ENCODE results near the gene FMNL1. TPM values are rescaled to one million over a fixed set of nuclear protein-coding genes. Genes with fewer than 3 reads are reported as not detected.
"Not testable (repeated sequence)": the region's sequence is repeated elsewhere in the genome, so short reads cannot be mapped to it uniquely, and the experiment has no call there.

FMNL1 gene
- total RNA-seq, 1 donor from 2014 or later = 13.7 TPM

GRCh38 chr17:45247429-45248131 lies 25.9 kb downstream of the FMNL1 start:
- DNase-seq (ENCODE audit: missing footprints) = peak; percentile 95
- peak; percentile 88 for ATAC-seq
- intact Hi-C loops (cut with DNase I) = no loop called here

DNA sequence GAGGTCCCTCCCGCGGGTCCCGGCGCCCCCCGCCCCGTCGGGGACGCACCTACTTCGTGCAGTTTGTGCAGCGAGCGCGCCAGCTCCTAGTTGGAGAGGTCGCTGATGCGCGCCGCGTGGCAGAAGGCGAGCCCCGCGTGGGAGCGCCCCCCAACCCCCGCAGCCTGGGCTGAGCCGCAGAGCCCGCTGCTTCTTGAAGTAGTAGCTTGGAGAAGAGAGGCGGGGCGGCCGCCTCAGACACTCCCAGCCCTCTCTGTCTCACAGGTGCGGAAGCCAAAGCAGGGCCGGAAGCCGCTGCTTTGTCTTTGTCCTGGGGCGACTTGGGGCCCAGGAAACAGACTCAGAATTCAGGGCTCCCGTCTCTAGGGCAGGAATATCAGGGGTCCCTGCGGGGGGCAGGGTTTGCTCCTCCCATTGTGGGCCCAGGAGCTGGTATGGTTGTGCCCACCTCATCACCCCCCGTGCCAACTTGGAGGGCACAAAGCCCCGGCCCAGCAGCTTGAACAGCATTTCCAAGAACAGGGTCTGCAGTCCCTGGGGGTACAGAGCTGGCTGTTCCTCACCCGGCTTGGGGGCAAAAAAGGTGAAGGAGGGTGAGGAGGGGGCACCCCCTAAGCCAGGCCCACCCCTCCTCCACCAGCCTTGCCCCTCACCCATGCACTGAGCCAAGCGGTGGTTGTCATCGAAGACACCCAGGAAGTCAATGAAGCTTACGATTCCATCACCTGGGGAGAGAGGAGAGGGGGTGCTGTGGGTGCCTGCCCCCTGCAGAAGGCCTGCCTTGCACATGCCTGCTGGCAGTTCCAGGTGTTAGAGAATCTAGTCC lies 26.7 kb downstream of the FMNL1 start:
- intact Hi-C loops (cut with DNase I) = no loop called here

DNA sequence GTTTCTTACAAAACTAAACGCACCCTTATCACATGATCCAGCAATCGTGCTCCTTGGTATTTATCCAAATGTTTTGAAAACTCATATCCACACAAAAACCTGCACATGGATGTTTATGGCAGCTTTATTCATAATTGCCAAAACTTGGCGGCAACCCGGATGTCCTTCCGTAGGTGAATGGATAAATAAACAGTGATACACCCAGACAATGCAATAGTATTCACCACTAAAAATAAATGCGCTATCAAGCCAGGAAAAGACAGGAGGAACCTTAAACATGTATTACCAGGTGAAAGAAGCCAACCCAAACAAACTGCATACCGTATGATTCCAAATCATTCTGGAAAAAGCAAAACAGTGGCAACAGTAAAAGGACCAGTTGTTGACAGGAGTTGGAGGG lies 30.2 kb downstream of the FMNL1 start:
- intact Hi-C loops (cut with DNase I) = no loop called here
- no peak for ATAC-seq
- no peak for DNase-seq (ENCODE audit: missing footprints)

More for the DNA sequence above, 26.7 kb downstream of the FMNL1 start:
- ATAC-seq (peak; percentile 18), DNase-seq (ENCODE audit: missing footprints) (no peak)

- DNase-seq (ENCODE audit: missing footprints); ATAC-seq; intact Hi-C loops (cut with DNase I): not testable (repeated sequence)
Observed at GRCh38 chr17:45253237-45253636, 31.6 kb downstream of the FMNL1 start.

- intact Hi-C loops (cut with DNase I) = no loop called here
- ATAC-seq = no peak
- no peak for DNase-seq (ENCODE audit: missing footprints)
Observed at GRCh38 chr17:45253879-45254278, 32.2 kb downstream of the FMNL1 start.

DNA sequence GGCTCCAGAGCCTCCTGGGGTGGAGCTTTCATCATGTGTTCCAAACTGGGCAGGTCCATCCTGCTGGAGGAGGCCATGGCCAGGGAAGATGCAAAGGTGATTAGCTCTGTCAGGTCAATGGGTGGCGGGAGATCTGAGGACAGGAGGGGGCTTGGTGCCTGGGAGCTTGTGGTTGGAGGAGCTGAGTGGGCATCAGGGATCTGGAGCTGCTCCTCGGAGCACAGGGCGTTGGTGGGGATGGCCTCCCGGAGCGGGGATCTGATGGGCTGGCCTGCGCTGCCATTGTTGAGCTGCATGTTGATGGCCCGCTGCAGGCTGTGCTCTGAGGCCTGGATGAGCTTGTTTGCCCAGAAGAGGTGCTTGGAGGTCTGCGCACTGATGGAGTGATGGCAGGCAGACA lies 33.7 kb downstream of the FMNL1 start:
- DNase-seq (ENCODE audit: missing footprints) (no peak), ATAC-seq (no peak)
- intact Hi-C loops (cut with DNase I) = no loop called here

DNA sequence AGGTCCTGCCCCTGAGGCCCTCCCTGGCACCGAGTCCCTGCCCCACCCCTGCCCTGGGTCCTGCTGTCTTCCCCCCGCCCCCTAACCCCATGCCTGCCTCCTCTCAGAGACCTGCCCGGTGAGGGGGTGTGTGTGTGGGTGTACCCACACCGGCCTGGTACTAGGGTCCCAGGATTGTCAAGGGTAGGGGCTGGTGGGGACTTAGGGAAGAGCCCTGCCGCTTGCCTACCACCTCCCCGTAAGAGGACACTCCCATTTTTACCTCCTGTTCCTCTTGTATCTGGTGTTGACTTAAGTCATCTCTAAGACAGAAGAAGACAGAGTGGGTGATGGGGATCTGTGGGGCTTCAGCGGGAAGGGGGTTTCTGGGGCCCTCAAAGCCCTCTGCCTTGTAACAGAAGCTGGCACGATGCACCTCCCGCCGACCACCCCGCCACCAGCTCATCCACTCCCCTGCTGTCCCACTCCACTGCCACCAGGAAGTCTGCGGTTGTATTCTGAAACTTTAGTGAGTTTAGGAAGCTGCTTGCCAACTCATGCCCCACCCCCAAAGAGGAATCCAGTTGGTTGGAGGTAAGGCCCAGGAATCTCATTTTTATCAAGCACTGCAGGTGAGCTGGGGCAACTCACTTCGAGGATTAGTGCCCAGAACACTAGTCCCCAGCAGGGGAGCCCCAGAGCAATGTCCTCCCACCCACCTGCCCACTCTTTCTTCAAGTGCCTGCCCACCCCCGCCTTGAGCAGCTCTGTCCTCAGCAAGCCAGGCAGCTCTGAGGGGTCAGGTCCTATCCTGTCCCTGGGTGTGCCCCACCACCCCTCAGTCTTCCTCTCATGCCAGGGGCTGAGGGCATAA lies 34.7 kb downstream of the FMNL1 start:
- ATAC-seq = no peak
- intact Hi-C loops (cut with DNase I) = no loop called here
- no peak for DNase-seq (ENCODE audit: missing footprints)

GRCh38 chr17:45257115-45257514 lies 35.4 kb downstream of the FMNL1 start:
- intact Hi-C loops (cut with DNase I) = no loop called here
- DNase-seq (ENCODE audit: missing footprints) (no peak), ATAC-seq (no peak)

GRCh38 chr17:45258981-45259380 lies 37.3 kb downstream of the FMNL1 start:
- no peak for DNase-seq (ENCODE audit: missing footprints)
- intact Hi-C loops (cut with DNase I) = no loop called here
- no peak for ATAC-seq

DNA sequence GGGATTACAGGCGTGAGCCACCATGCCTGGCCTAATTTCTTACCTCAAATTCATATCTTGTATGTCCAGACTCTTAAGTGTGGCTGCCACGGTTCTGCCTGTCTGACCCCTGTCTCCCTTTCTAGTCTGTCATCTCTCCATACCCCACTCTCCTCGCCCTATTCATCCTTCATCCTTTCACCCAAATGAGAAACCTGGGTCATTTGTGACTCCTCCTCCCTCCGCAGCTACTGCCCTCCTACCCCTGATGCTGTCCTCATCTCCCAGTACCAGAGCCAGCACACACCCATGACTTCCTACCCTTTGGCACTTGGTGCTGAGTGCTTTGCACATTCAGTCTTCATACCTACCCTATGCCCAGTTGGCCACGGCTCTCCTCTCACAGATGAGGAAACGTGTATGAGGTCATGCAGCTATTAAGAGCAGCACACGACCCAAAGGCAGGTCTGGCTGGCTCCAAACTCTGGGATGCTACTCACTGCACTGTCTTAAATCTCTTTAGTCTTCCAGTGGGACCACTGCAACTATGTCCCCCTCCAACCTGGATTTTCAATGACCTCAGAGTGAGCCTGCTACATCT lies 38.6 kb downstream of the FMNL1 start:
- peak; percentile 79 for ATAC-seq
- intact Hi-C loops (cut with DNase I) = loop anchor here (5.0 kb wide), 1 partner anchor 38 kb away; the partner anchor contains the start of gene FMNL1

GRCh38 chr17:45261577-45262515 lies 40.2 kb downstream of the FMNL1 start, which contains the start of gene SPATA32:
Gene SPATA32, minus strand, starts transcription at chr17:45262094. Its CDS starts 78 bp downstream, at chr17:45262016.
- ATAC-seq = peak; percentile 30
- peak; percentile 86 for DNase-seq (ENCODE audit: missing footprints)
- intact Hi-C loops (cut with DNase I) = loop anchor here (5.0 kb wide), 1 partner anchor 40 kb away; the partner anchor contains the start of gene FMNL1

More for the DNA sequence above, 38.6 kb downstream of the FMNL1 start:
- no peak for DNase-seq (ENCODE audit: missing footprints)

DNA sequence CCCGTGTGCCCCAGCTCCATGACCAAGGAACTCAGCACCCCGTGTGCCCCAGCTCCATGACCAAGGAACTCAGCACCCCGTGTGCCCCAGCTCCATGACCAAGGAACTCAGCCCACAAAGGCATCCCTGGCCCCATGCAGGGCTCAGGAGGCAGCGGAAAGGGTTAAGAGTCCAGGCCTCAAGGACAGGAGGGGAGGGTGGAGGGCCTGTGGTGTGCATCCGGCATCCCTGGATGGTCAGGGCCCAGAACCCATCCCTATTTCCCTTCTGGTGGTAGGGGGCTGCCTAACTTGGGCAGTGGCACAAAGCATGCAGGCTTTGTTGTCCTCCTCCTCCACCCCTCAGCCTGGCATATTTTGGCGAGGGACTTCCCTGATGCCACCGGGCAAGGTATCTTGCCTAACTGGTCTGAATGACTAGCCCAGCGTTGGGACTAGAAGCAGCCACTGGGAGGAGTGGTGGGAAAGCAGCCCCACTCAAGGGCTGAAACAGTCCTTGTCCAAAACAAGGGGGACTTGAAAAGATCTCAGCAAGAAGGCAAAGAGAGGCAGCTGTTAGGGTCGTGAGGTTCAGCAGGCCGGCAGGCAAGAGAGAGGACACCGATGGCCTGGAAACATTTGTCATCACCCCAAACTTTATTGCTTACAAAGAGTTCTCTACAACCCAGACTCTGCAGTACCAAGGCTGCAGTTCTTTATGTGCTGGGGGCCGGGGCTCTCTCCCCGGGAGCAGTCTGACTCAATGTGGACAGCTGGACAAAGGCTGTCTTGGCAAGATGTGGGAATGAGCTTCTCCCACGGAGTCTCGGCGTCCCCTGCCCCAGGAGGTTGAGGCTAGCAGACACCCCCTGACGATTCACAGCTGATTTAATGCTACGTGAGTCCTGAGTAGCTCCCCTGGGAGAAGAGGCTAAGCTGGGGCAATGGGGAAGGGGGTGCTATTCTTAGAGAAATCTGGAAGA lies 41.1 kb downstream of the FMNL1 start:
- ATAC-seq = peak; percentile 39
- intact Hi-C loops (cut with DNase I) = loop anchor here (5.0 kb wide), 1 partner anchor 40 kb away; the partner anchor contains the start of gene FMNL1

DNA sequence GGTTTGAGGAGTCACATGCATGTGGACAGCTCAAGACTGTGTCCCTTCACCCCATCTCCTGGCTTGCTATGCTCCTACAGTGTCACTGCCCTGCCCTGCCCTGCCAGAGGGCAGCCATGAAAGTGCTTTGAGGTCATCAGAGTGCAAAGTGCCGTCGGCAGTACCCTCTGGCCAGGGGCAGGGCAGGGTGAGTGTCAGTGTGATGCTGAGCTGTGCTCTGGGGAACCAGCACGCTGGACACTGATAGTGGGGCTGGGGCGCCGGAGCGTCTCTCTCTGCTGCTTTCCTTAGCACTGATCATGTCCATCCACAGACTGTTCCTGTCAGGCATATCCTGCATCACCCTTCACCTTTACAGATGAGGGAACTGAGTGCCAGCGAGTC lies 41.8 kb downstream of the FMNL1 start:
- peak; percentile 11 for ATAC-seq
- intact Hi-C loops (cut with DNase I) = loop anchor here (5.0 kb wide), 1 partner anchor 41 kb away; the partner anchor contains the start of gene FMNL1
- DNase-seq (ENCODE audit: missing footprints) = no peak

More for the DNA sequence above, 41.1 kb downstream of the FMNL1 start:
- no peak for DNase-seq (ENCODE audit: missing footprints)

GRCh38 chr17:45264430-45264829 lies 42.7 kb downstream of the FMNL1 start:
- intact Hi-C loops (cut with DNase I) = loop anchor here (5.0 kb wide), 1 partner anchor 42 kb away; the partner anchor contains the start of gene FMNL1
- DNase-seq (ENCODE audit: missing footprints) (no peak), ATAC-seq (no peak)

- ATAC-seq (no peak), DNase-seq (ENCODE audit: missing footprints) (no peak)
Observed at GRCh38 chr17:45264988-45265387, 43.3 kb downstream of the FMNL1 start.

DNA sequence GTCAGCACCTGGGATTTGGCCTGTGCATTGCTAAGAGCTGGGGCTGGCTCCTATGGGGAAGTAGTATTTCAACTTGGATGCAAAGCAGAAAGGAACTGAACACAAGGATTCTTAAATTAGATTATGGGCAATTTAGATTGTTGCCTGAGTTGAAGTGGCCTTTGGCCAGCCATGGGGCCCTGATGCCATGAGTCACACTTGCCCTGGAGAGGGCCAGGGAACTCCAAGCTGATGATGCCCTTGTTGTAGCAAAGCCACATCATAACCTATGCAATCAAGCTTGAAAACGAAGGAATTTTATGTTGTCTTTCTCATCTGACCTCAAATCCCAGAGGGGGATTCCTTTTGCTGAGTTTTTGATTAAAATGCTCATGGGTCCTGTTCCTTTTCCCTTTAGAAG lies 44.1 kb downstream of the FMNL1 start:
- DNase-seq (ENCODE audit: missing footprints) = no peak
- ATAC-seq = no peak

More at GRCh38 chr17:45264988-45265387, 43.3 kb downstream of the FMNL1 start:
- intact Hi-C loops (cut with DNase I) = loop anchor here (5.0 kb wide), 1 partner anchor 43 kb away; the partner anchor contains the start of gene FMNL1

More for the DNA sequence above, 44.1 kb downstream of the FMNL1 start:
- intact Hi-C loops (cut with DNase I) = no loop called here

All from Right ventricle myocardium inferior (tissue), 1 donor.